Measurements from ENCODE around the gene USP24. TPM values are rescaled to one million over a fixed set of nuclear protein-coding genes. Genes with fewer than 3 reads are reported as not detected.

USP24 gene
- total and polyA plus RNA-seq, 10 of the 15 experiments (the other 5 are each of a cell fraction or from before 2014, with no cell fraction given) = 4.6 to 36.5 (median 25.3) TPM

- no peak for TF ChIP-seq ZBTB40 (IDR thresholded peaks at IDR 0.05; ENCODE audit: borderline replicate concordance)
These were observed 165.8 kb downstream of the USP24 start (continued) for GRCh38 chr1:55049271-55049913.

DNA sequence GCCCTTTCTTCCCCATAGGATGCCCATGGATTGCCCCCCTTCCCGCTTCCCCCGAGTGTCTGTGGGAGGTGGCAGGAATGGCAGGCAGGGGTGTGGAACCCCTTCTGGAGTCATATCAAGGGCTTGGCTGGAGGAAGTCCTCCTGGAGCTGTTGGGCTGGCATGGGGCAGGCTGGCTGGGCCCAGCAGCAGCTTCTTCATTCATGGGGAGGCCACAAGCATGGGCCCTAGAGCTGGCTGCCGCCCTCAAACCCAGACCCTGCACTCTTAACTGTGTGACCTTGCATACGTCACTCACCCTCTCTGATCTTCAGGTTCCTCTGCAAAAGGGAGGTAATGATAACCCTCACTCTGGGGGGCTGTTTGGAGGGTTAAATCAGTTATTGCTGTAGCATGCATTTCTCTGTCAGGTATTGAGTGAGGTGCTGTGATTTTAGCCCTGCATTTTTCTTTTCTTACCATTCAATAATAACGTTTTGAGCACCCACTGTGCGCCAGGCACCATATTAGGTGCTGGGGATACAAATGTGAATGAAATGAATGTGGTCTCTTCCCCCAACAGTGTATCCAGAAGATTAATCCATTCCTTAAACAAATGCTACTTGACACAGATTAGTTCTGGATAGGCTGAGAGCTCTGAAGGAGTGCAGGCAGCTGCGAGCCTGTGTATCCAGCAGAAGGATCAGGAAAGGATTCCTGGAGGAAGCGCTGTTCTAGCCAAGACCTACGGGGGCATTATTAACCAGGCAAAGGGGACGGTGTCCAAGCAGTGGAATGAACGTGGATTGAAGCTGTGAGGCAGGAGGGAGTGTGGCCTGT is 166.5 kb downstream of the USP24 start:
- no peaks in the 10 kb centered on the region for H3K36me3 ChIP-seq (ENCODE audit: control insufficient read depth in 2 of 2, insufficient read depth in 2 of 2, low read length in 1 of 2)
- ChIA-PET SMC1A (ENCODE audit: uncharacterized antibody, unreplicated experiment) (no interaction called here), RAD21 (ENCODE audit: unreplicated experiment) (no interaction called here), POLR2A (no interaction called here), CTCF (no interaction called here)
- BruUV-seq (replicated peaks) = no TSS peak
- 21% methylated on average over 11 of the region's 11 CpGs for WGBS (ENCODE audit: insufficient coverage, insufficient replicate concordance, low lambda C conversion rate, missing lambda C conversion rate)
- H3K79me2 ChIP-seq (ENCODE audit: control insufficient read depth, insufficient read depth, low read length) = no peaks in the 10 kb centered on the region
- no peaks in the 10 kb centered on the region for H3K4me1 ChIP-seq (ENCODE audit: control insufficient read depth, insufficient read depth, low read length)
- no peak overlapping the region for H2AFZ ChIP-seq (ENCODE audit: control insufficient read depth, low read depth, low read length)
- intact Hi-C loops (cut with micrococcal nuclease; ENCODE audit: unreplicated experiment) (no loop called here), in situ Hi-C loops (cut with MboI) (no loop called here)
- ATAC-seq (no peak), DNase-seq (ENCODE audit: low read depth, low spot score) (no peak), FAIRE-seq (no peak)
- H3K9ac ChIP-seq (ENCODE audit: control insufficient read depth, insufficient read depth, low read length) = no peak overlapping the region
- no peak overlapping the region for H3K4me2 ChIP-seq (ENCODE audit: control insufficient read depth, insufficient read depth)
- H4K20me1 ChIP-seq (ENCODE audit: control insufficient read depth, insufficient read depth) = no peaks in the 10 kb centered on the region
- no peak overlapping the region for H3K4me3 ChIP-seq
- H3K27ac ChIP-seq (ENCODE audit: control insufficient read depth, insufficient read depth) = no peak overlapping the region
- H3K27me3 ChIP-seq (replicated peaks in 1 of 2; ENCODE audit: control insufficient read depth in 2 of 2, insufficient read depth in 2 of 2, low read length in 1 of 2) = peaks cover 5 to 7% of the 10 kb centered on the region in 2 experiments; a peak in 3 of 4 replicates
- no peaks in the 10 kb centered on the region for H3K9me3 ChIP-seq (replicated peaks; ENCODE audit: control insufficient read depth, insufficient read depth, low read length)
- no peak for TF ChIP-seq ZBTB11 (CRISPR knock-in tag; IDR thresholded peaks at IDR 0.05)
- TF ChIP-seq RAD51 (IDR thresholded peaks at IDR 0.05) = no peak
- TF ChIP-seq TAF1 (IDR thresholded peaks at IDR 0.05; ENCODE audit: borderline replicate concordance, low read depth, low read length) = no peak
- TF ChIP-seq LARP7 (IDR thresholded peaks at IDR 0.05) = no peak
- no peak for TF ChIP-seq CREB1 (IDR thresholded peaks at IDR 0.05; ENCODE audit: low read depth)
- no peak for TF ChIP-seq YY1 (IDR thresholded peaks at IDR 0.05; ENCODE audit: low read depth, low read length)
- TF ChIP-seq ZNF217 (IDR thresholded peaks at IDR 0.05) = no peak
- TF ChIP-seq, protein P1, sequence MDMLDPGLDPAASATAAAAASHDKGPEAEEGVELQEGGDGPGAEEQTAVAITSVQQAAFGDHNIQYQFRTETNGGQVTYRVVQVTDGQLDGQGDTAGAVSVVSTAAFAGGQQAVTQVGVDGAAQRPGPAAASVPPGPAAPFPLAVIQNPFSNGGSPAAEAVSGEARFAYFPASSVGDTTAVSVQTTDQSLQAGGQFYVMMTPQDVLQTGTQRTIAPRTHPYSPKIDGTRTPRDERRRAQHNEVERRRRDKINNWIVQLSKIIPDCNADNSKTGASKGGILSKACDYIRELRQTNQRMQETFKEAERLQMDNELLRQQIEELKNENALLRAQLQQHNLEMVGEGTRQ (IDR thresholded peaks at IDR 0.05; ENCODE audit: borderline replicate concordance, low read depth, low read length) = no peak

Measured in GM12878 (cell line).